GM23248 (cell line): ENCODE measurements around the gene TSPAN1.

Experiments
- EZH2 ChIP-seq: fragments of 200-600 bp; sonication (generic); IDR thresholded peaks from 2 replicates; pipeline ENCODE4 v1.6.1; 2018; ENCODE audit warnings: antibody characterized with exemption, mild to moderate bottlenecking; ENCODE audit not compliant: insufficient read depth, poor library complexity, severe bottlenecking
- EZH2phosphoT487 ChIP-seq: fragments of 200-600 bp; sonication (generic); IDR thresholded peaks from 2 replicates; pipeline ENCODE4 v1.6.1; 2018; ENCODE audit warnings: antibody characterized with exemption, moderate library complexity, mild to moderate bottlenecking, low read depth; ENCODE audit not compliant: insufficient read depth

GRCh38 chr1:46133181-46133658 is 41.7 kb upstream of the TSPAN1 start:
- TF ChIP-seq EZH2: no peak
- no peak for TF ChIP-seq EZH2phosphoT487
